Measurements from ENCODE around the gene TGFB3. TPM values are rescaled to one million over a fixed set of nuclear protein-coding genes. Genes with fewer than 3 reads are reported as not detected.

Gene TGFB3
- polyA plus RNA-seq, 2 donors: 2.8 to 3.9 TPM

GRCh38 chr14:75980856-75981255 lies 939 bp downstream of the TGFB3 start:
- H3K9me3 ChIP-seq (ENCODE audit: control insufficient read depth in 2 of 2, insufficient read depth in 1 of 2, low read depth in 1 of 2, low read length in 1 of 2): no peaks in the 10 kb centered on the region
- H3K27me3 ChIP-seq (ENCODE audit: control insufficient read depth in 1 of 2, insufficient read depth in 2 of 2, low read length in 2 of 2): no peaks in the 10 kb centered on the region
- peaks cover 5 to 13% of the 10 kb centered on the region in 2 donors for H3K4me1 ChIP-seq (ENCODE audit: control insufficient read depth in 2 of 2, insufficient read depth in 2 of 2, low read length in 1 of 2)
- H3K27ac ChIP-seq (ENCODE audit: low read depth in 2 of 2, low read length in 1 of 2): peak overlapping the region; percentile 87 to 92
- H3K4me3 ChIP-seq (ENCODE audit: low read depth in 1 of 2, low read length in 2 of 2): peak overlapping the region in 1 of 2 donors; percentile 82
- no peaks in the 10 kb centered on the region for H3K36me3 ChIP-seq (ENCODE audit: control insufficient read depth in 2 of 2, insufficient read depth in 2 of 2, low read length in 1 of 2)
- WGBS, 2 donors: 41 to 43% methylated on average over 8 of the region's 8 CpGs

GRCh38 chr14:75979648-75980565 lies 1.9 kb downstream of the TGFB3 start:
- Histone ChIP-seq H3K27me3 (ENCODE audit: control insufficient read depth in 1 of 2, insufficient read depth in 2 of 2, low read length in 2 of 2) (no peaks in the 10 kb centered on the region), H3K9me3 (ENCODE audit: control insufficient read depth in 2 of 2, insufficient read depth in 1 of 2, low read depth in 1 of 2, low read length in 1 of 2) (no peaks in the 10 kb centered on the region), H3K4me1 (ENCODE audit: control insufficient read depth in 2 of 2, insufficient read depth in 2 of 2, low read length in 1 of 2) (peaks cover 5 to 13% of the 10 kb centered on the region in 2 donors), H3K36me3 (ENCODE audit: control insufficient read depth in 2 of 2, insufficient read depth in 2 of 2, low read length in 1 of 2) (no peaks in the 10 kb centered on the region), H3K4me3 (ENCODE audit: low read depth in 1 of 2, low read length in 2 of 2) (peak overlapping the region in 1 of 2 donors; percentile 22), H3K27ac (ENCODE audit: low read depth in 2 of 2, low read length in 1 of 2) (peak overlapping the region in 1 of 2 donors; percentile 92)
- WGBS, 2 donors: 62 to 66% methylated on average over 27 of the region's 27 CpGs

GRCh38 chr14:75979071-75979571 lies 2.7 kb downstream of the TGFB3 start:
- Histone ChIP-seq H3K36me3 (ENCODE audit: control insufficient read depth in 2 of 2, insufficient read depth in 2 of 2, low read length in 1 of 2) (no peaks in the 10 kb centered on the region), H3K9me3 (ENCODE audit: control insufficient read depth in 2 of 2, insufficient read depth in 1 of 2, low read depth in 1 of 2, low read length in 1 of 2) (no peaks in the 10 kb centered on the region), H3K27ac (ENCODE audit: low read depth in 2 of 2, low read length in 1 of 2) (peak overlapping the region in 1 of 2 donors; percentile 37), H3K4me3 (ENCODE audit: low read depth in 1 of 2, low read length in 2 of 2) (no peak overlapping the region), H3K4me1 (ENCODE audit: control insufficient read depth in 2 of 2, insufficient read depth in 2 of 2, low read length in 1 of 2) (peaks cover 5 to 13% of the 10 kb centered on the region in 2 donors), H3K27me3 (ENCODE audit: control insufficient read depth in 1 of 2, insufficient read depth in 2 of 2, low read length in 2 of 2) (no peaks in the 10 kb centered on the region)
- 51 to 58% methylated on average over 14 of the region's 14 CpGs for WGBS, 2 donors

GRCh38 chr14:75978249-75978731 lies 3.5 kb downstream of the TGFB3 start:
- Histone ChIP-seq H3K27me3 (ENCODE audit: control insufficient read depth in 1 of 2, insufficient read depth in 2 of 2, low read length in 2 of 2) (no peaks in the 10 kb centered on the region), H3K36me3 (ENCODE audit: control insufficient read depth in 2 of 2, insufficient read depth in 2 of 2, low read length in 1 of 2) (no peaks in the 10 kb centered on the region), H3K27ac (ENCODE audit: low read depth in 2 of 2, low read length in 1 of 2) (no peak overlapping the region), H3K4me1 (ENCODE audit: control insufficient read depth in 2 of 2, insufficient read depth in 2 of 2, low read length in 1 of 2) (peaks cover 5 to 13% of the 10 kb centered on the region in 2 donors), H3K9me3 (ENCODE audit: control insufficient read depth in 2 of 2, insufficient read depth in 1 of 2, low read depth in 1 of 2, low read length in 1 of 2) (no peaks in the 10 kb centered on the region), H3K4me3 (ENCODE audit: low read depth in 1 of 2, low read length in 2 of 2) (no peak overlapping the region)
- 64 to 67% methylated on average over 10 of the region's 10 CpGs for WGBS, 2 donors

- WGBS, 2 donors: 50 to 55% methylated on average over 3 of the region's 3 CpGs
Observed at GRCh38 chr14:75977582-75977943, 4.2 kb downstream of the TGFB3 start.

GRCh38 chr14:75976826-75977581 lies 4.8 kb downstream of the TGFB3 start:
- WGBS, 2 donors: 70 to 74% methylated on average over 8 of the region's 8 CpGs
- Histone ChIP-seq H3K4me3 (ENCODE audit: low read depth in 1 of 2, low read length in 2 of 2) (no peak overlapping the region), H3K9me3 (ENCODE audit: control insufficient read depth in 2 of 2, insufficient read depth in 1 of 2, low read depth in 1 of 2, low read length in 1 of 2) (no peaks in the 10 kb centered on the region), H3K27ac (ENCODE audit: low read depth in 2 of 2, low read length in 1 of 2) (no peak overlapping the region), H3K27me3 (ENCODE audit: control insufficient read depth in 1 of 2, insufficient read depth in 2 of 2, low read length in 2 of 2) (no peaks in the 10 kb centered on the region), H3K4me1 (ENCODE audit: control insufficient read depth in 2 of 2, insufficient read depth in 2 of 2, low read length in 1 of 2) (peaks cover 7 to 11% of the 10 kb centered on the region in 2 donors), H3K36me3 (ENCODE audit: control insufficient read depth in 2 of 2, insufficient read depth in 2 of 2, low read length in 1 of 2) (no peaks in the 10 kb centered on the region)

More at GRCh38 chr14:75977582-75977943, 4.2 kb downstream of the TGFB3 start:
- H3K27ac ChIP-seq (ENCODE audit: low read depth in 2 of 2, low read length in 1 of 2): no peak overlapping the region
- H3K4me1 ChIP-seq (ENCODE audit: control insufficient read depth in 2 of 2, insufficient read depth in 2 of 2, low read length in 1 of 2): peaks cover 7 to 11% of the 10 kb centered on the region in 2 donors
- H3K4me3 ChIP-seq (ENCODE audit: low read depth in 1 of 2, low read length in 2 of 2): no peak overlapping the region
- no peaks in the 10 kb centered on the region for H3K9me3 ChIP-seq (ENCODE audit: control insufficient read depth in 2 of 2, insufficient read depth in 1 of 2, low read depth in 1 of 2, low read length in 1 of 2)
- no peaks in the 10 kb centered on the region for H3K36me3 ChIP-seq (ENCODE audit: control insufficient read depth in 2 of 2, insufficient read depth in 2 of 2, low read length in 1 of 2)
- H3K27me3 ChIP-seq (ENCODE audit: control insufficient read depth in 1 of 2, insufficient read depth in 2 of 2, low read length in 2 of 2): no peaks in the 10 kb centered on the region

- H3K4me3 ChIP-seq (ENCODE audit: low read depth in 1 of 2, low read length in 2 of 2): no peak overlapping the region
- peaks cover 0 to 2% of the 10 kb centered on the region in 2 donors for H3K4me1 ChIP-seq (ENCODE audit: control insufficient read depth in 2 of 2, insufficient read depth in 2 of 2, low read length in 1 of 2)
- 50 to 53% methylated on average over 7 of the region's 7 CpGs for WGBS, 2 donors
- H3K36me3 ChIP-seq (ENCODE audit: control insufficient read depth in 2 of 2, insufficient read depth in 2 of 2, low read length in 1 of 2): peaks cover 0 to 6% of the 10 kb centered on the region in 2 donors
- H3K27ac ChIP-seq (ENCODE audit: low read depth in 2 of 2, low read length in 1 of 2): no peak overlapping the region
- H3K27me3 ChIP-seq (ENCODE audit: control insufficient read depth in 1 of 2, insufficient read depth in 2 of 2, low read length in 2 of 2): no peaks in the 10 kb centered on the region
- H3K9me3 ChIP-seq (ENCODE audit: control insufficient read depth in 2 of 2, insufficient read depth in 1 of 2, low read depth in 1 of 2, low read length in 1 of 2): no peaks in the 10 kb centered on the region
Observed at GRCh38 chr14:75972801-75973421, 8.9 kb downstream of the TGFB3 start.

GRCh38 chr14:75971509-75971908 lies 10.3 kb downstream of the TGFB3 start:
- H3K4me1 ChIP-seq (ENCODE audit: control insufficient read depth in 2 of 2, insufficient read depth in 2 of 2, low read length in 1 of 2): peaks cover 0 to 2% of the 10 kb centered on the region in 2 donors
- no peaks in the 10 kb centered on the region for H3K27me3 ChIP-seq (ENCODE audit: control insufficient read depth in 1 of 2, insufficient read depth in 2 of 2, low read length in 2 of 2)
- WGBS, 2 donors: 86 to 95% methylated on average over 15 of the region's 15 CpGs
- H3K9me3 ChIP-seq (ENCODE audit: control insufficient read depth in 2 of 2, insufficient read depth in 1 of 2, low read depth in 1 of 2, low read length in 1 of 2): no peaks in the 10 kb centered on the region
- H3K36me3 ChIP-seq (ENCODE audit: control insufficient read depth in 2 of 2, insufficient read depth in 2 of 2, low read length in 1 of 2): peaks cover 0 to 14% of the 10 kb centered on the region in 2 donors
- no peak overlapping the region for H3K4me3 ChIP-seq (ENCODE audit: low read depth in 1 of 2, low read length in 2 of 2)
- H3K27ac ChIP-seq (ENCODE audit: low read depth in 2 of 2, low read length in 1 of 2): no peak overlapping the region

GRCh38 chr14:75970989-75971388 lies 10.8 kb downstream of the TGFB3 start:
- H3K36me3 ChIP-seq (ENCODE audit: control insufficient read depth in 2 of 2, insufficient read depth in 2 of 2, low read length in 1 of 2): peaks cover 0 to 14% of the 10 kb centered on the region in 2 donors
- WGBS, 2 donors: 90 to 93% methylated on average over 9 of the region's 9 CpGs
- H3K27ac ChIP-seq (ENCODE audit: low read depth in 2 of 2, low read length in 1 of 2): no peak overlapping the region

More at GRCh38 chr14:75970989-75971388, 10.8 kb downstream of the TGFB3 start:
- Histone ChIP-seq H3K4me1 (ENCODE audit: control insufficient read depth in 2 of 2, insufficient read depth in 2 of 2, low read length in 1 of 2) (peaks cover 0 to 2% of the 10 kb centered on the region in 2 donors), H3K9me3 (ENCODE audit: control insufficient read depth in 2 of 2, insufficient read depth in 1 of 2, low read depth in 1 of 2, low read length in 1 of 2) (no peaks in the 10 kb centered on the region), H3K4me3 (ENCODE audit: low read depth in 1 of 2, low read length in 2 of 2) (no peak overlapping the region), H3K27me3 (ENCODE audit: control insufficient read depth in 1 of 2, insufficient read depth in 2 of 2, low read length in 2 of 2) (no peaks in the 10 kb centered on the region)
